GM21717 (cell line): ENCODE data around the gene SEMA5A.

Experiments used
- ATAC-seq: cut with Tn5 transposase; IDR thresholded peaks from one replicate; pipeline ENCODE4 v1.9.1; 2021; ENCODE audit warnings: mild to moderate bottlenecking, moderate library complexity; ENCODE audit not compliant: unreplicated experiment

Gene SEMA5A

DNA sequence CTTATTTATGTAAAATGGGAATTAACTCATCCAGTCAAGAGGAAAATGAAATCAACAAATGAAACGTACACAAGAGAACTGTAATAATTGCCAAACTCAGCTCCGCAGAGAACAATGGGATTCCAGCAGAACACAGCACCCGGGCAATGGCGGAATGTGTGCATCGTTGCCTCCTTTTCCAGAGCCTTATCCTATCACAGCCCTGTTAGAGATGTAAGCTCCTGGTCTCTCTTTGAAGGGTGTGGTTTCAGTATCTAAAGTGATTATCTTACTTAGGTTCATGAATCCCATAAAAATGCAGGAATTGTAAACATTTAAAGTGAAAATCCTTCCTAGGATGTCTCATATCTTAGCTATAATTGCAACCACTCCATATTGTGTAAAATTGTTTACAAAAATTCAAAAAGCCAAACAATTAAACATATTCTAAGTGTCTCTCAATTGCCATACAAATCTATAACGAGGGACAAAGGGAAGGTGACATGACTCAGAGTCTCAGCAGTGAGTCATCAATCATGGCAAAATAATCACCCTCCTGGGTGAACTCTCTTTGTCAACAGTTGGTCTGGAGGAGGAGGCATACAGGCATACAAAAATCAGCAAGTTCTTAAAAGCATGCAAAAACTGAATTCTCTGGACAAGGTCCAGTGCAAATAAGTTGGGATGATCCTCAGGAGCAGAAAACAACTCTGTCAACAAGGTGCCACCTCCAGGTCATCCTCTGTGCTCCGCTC lies 22.6 kb downstream of the SEMA5A start:
- no peak for ATAC-seq

DNA sequence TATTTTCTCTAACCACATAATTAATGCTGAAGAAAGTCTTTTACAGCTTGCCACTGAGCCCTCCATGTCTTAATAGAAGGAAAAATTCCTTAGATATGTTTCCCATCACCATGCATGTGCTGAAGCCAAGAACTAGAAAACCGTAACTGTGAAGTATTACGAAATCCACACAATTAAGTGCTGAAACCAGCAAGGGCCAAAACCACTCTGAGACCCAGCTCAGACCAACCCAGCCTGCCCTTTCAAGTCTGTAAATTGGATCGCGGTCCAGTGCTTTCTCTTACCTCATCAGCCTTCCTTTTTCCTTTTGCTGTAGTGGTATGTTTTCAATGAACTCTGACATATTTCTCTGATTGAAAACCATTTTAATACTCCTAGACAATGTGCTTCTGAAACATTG lies 26.3 kb downstream of the SEMA5A start:
- ATAC-seq = no peak

DNA sequence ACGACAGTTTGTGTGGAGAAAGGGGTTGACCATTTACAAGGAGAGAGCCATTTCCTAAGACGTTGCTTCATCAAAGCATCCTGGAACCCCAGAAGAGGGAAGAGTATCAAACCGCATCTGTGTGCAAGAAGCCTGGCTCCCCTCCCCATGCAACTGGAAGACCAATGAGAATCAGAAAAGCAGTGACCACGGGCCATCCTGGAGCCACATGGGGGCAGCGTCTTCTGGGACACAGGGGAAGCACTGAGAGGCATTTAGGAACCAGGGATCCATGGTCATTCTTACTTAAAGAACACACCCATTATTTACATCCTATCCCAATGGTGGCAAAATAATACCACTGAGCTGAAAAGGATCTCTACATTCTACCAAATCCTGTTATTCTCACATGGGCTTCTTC lies 29.3 kb downstream of the SEMA5A start:
- ATAC-seq = no peak

DNA sequence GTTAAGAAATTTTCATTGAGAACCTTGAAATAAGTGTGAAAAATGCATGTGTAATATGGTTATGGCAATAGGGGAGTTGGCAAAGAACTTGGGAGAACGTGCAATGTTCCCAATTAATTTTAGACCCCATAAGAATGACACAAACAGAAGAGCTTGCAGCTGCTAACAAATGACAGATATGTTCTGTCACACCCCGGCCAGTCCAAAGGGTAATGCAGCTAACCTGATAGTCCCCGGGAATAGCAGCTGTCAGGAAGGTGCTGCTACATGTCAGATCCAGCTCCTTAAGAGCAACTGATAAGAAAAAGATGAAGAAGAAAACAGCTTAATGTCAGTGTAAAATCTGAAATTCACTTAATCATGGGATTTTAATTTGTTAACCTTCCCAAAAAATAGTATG lies 30.4 kb downstream of the SEMA5A start:
- ATAC-seq = no peak

DNA sequence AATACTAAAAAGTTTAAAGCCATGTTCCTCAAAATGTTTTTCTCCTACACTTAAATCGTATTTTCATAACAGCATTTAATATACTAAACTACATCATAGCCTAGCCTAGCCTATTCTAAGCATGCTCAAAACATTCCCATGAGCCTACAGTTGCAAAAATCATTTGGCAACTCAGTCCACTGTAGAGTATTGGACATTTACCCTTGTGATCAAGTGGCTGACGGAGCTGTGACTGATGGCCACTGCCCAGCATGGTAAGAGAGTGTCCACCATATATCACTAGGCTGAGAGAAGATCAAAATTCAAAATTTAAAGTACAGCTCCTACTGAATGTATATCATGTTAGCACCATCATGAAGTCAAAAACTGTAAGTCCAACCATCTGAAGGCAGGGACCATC lies 30.9 kb downstream of the SEMA5A start:
- no peak for ATAC-seq

DNA sequence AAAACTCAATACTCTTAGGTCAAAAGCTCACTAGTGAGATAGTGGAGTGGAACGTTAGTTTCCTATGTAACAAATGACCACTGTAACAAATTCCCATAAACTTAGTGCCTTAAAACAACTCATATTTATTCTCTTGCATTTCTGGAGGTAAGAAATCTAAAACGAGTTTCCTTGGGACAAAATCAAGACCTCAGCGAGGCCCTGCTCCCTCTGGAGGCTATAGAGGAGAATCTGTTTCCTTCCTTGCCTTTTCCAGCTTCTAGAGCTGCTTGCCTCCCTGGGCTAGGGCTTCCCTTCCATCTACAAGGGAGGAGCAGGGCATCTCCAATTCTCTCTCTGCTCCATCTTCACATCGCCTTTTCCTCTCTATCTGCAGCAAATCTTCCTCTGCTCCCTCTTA lies 32.0 kb downstream of the SEMA5A start:
- no peak for ATAC-seq

DNA sequence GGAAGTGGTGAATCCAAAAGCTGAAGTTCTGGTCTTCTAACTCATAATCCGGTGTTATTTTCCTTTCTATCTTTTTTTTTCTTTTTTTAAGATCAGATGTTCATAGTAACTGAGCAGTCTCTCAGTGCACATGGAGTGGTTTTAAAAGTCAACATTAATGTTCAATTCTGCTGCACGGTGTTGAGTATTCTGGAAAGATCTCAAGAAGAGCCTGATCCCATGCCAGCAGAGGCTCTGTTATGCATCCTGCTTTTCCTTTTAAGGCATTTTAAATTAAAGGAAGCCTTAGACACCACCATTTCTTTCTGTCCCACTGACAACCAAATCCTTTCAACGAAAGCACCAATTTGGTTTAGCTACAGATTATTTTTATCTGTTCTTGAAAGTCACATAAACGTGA lies 33.4 kb downstream of the SEMA5A start:
- no peak for ATAC-seq

DNA sequence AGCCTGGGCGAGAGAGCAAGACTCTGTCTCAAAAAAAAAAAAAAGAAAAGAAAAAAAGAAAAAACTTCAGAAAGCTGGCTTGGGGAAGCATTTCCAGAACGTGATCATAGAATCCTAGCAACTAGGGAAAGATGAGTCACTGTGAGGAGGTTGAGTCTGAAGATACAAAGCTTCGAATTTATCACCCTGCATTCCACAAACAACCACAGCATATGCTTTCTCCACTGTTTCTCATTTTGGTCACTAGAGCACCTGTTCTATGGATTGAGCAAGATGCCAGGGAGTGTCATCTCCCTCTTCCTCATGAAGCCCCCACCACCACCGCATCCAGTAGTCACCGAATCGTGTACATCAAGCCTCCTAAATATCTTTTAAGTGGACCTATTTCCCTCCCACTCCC lies 37.9 kb downstream of the SEMA5A start:
- no peak for ATAC-seq

DNA sequence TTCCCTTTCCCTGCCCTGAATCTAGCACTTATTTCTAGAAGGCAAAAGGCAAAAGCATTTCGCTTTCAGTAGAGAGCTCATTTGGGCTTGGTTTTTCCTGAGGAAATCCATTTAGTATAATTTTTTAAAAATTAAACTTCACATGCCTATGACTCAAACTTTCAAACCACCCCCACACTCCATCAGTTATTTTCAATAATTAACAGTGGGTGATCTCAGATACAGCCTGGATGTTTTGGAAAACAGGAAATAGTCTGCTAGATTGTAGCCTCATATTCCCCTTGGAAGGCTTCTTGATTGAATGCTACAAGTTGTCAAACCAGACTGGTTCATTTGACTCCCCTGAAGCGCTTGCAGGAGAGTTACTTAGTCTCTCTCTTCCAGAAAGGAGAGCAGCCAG lies 40.6 kb downstream of the SEMA5A start:
- no peak for ATAC-seq

DNA sequence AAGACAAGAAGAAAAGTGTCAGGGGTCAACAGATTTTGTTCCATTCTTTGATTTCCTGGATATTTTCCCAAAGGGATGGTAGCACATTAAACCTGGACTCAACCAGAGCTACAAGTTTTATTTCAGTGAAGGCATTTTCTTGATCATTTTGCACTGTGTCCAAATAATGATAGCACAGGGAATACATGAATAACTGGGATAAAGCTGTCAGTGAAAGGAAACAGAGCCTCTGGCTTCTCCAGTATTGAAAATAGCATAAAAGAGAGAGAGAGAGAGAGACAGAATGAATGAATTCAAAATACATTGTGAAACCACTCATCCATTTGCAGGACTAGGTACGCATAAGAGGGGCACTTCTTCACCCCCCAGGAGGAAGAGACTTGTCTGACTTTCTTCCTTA lies 43.0 kb downstream of the SEMA5A start:
- no peak for ATAC-seq

DNA sequence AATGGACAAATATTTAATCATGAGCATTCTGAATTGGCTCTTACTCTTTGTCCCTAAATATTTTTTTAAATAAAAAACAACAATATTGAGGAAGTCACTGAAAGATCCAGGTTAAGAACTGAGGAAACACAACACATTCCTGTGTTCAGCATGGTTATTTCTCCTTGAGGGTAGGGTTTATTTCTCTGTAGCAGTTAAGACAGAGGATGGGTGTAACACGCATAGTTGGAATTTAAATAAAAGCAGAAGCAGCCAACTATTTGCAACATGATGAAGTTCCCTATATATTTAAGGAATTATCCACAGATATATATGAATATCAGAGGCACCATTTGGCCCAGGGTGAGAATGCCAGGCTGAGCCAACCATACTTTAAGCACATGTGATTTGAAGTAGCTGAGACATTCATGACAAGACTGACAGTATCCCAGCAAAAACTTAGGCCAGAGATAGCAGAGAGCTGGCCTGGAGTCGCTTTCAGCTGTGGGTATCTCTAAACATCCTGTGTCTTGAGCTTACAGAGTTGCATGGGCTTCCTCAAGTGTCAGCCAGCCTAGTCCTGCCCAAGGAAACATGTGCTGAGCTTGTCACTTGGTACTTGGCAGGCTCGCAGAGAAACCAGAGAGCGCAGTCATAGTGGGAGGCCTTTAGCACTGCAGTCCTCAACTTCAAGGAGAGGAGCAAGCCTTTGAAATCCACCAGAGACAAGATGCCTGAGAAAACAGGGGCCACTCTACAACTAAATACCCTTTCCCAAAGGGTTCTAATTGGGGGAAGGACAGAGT lies 43.6 kb downstream of the SEMA5A start:
- no peak for ATAC-seq

DNA sequence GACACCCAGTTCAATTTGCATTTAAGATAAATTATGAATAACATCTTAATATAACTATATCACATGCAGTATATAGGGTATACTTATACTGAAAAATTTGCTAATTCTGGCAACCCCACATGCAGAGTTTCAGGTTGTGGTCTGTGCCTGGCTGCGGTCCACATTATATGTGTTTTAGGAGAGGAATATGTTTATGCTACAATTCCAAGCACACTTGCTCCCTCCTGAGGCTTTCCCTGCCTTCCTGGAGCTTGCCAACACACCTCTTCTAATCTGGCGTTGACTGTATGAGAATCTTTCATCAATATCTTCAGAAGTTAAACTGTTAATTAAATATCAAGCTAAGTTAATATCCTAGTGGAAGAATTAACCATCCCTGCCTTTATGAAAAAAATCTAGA lies 45.2 kb downstream of the SEMA5A start:
- ATAC-seq = no peak

DNA sequence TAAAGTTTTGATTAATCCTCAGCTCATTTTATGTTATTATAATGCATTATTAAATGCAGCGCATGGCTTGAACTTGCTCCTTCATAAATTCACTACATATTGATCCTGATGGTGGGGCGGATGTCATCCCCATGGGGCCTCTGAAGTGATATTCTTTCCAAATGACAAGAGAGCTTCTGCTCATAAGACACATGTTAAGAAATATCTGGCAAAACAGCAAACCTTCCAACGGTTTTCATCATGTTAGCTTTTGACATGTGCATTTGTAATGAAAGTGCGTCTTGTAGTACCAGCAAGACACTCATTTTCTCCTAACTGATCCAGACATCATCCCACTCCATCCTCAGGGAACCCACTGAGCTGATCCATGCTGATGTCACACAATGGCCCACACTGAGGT lies 45.7 kb downstream of the SEMA5A start:
- no peak for ATAC-seq

DNA sequence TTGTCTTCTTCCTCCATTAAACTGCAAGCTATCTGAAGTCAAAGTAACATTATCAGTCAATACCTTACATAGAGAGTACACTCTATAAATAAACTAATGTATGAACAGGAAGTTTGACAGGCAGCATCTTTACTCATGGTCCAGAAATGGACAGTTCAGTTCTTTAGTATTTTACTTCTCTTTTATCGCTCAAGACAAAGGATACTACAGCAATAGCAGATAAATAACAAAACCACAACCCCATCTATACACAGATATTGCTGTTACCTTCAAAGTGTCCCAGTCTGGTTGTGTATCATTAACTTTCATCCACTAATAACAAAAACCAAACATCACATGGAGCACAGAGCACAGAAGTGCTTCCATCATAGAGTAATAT lies 46.4 kb downstream of the SEMA5A start:
- no peak for ATAC-seq

DNA sequence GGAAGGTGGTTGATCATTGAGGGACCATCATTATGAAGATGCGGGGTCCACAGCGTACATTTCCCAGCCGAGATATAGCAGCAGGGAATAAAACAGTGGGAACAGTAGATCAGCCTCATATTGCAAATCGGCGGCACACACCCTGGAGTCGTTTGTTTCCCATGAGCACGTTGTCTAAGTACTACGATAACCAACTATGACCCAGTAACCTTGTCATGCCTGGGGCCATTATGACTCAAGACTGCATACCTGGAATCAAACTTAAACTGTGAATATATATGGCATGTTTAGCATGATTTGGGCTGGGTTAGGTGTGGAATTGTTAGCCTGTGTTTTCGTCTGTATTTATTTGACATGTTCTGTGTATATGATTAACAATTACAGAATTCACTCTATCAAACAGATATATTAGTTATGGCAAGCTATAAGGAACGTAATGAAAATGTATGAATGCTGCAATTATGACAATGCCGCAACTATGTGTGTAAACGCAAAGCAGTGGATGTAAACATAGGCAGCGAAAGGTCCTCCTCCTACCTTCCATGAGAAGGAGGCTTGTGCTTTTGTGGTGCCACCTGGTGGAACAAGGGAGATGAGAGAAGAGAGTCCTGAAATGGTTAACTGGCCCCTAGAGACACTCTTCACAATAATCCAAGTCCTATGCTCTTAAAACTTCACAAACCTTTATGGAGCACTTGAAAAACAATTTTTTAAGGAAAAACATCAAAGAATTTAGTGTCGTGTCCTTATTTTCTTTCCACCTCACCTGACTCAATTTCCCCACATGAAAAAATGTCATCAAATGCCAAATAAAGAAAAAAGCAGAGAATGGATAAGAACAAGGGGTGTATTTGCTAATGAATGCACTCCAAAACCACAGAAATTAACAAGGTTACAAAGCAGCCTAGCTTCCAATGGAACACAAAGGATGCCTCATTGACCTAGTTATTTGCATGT lies 47.1 kb downstream of the SEMA5A start:
- ATAC-seq = no peak

DNA sequence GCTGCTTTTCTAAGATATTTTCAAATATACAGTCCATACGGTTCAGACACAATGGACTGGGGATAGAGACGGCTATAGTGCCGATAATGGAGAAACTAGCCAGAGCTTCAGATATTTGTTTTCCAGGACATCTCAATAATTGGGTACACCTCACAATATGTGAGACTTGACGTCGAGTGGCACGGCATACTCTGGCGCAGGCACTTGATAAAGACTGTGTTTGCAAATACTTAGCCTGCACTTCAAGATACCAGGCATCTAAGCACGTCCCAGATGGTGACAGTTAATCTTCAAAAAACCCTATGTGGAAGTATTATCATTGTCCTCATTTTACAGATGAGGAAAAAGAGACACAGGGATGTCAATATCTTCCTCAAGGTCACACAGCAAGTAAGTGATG lies 48.5 kb downstream of the SEMA5A start:
- ATAC-seq = no peak

DNA sequence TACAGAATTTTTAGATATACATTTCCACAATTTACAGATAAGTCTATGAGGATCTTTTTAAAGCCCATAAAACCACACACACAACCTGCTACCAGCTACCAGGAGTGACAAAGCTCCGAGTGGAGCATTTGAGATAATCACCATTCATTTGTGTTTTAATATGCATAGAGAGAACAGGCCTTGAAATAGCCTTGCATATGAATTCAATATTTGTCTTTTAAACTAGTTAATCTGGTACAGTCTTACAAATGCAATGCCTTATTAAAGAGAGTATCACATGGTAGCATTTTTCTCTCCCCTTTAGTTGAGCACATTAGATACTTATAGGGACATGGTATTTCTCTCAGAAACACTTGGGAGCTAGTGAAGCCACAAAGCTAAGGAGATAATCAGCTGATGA lies 49.1 kb downstream of the SEMA5A start:
- ATAC-seq = no peak

DNA sequence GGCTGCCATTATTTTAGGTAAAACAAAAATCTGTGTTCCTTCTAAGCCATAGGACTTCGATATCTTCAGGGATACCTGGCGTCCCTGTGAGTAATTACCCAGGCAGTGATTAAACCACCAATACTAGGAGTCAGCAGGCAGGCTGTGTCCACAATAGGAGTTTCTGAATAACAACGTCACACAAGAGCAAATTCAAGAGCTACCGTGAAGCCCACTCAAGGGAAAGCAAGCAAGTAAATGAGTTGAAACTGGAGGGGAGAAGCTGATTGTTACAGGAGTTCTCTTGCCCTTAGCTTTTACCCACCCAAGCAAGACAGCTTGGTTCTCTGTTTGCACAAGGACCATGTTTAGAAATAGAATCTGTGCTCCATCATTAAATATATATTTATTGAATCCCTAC lies 50.8 kb downstream of the SEMA5A start:
- ATAC-seq = no peak

DNA sequence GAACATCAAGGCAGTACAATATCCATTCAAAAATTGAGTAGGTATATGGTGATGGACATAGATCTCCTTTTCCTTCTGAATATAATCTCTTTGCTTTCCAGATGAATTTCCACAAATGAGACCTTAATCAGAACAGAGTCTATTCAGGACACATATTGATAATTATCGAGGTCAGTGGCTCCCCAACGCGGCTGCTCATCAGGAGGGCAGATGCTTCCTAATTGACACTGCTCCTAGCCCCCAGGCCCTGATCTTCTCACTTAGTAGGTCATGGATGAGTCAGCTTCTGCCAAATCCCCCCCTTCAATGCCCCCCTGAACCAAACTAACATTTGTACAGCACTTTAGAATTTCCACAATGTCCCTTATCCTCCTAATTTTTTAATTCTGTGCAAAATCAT lies 51.6 kb downstream of the SEMA5A start:
- no peak for ATAC-seq

DNA sequence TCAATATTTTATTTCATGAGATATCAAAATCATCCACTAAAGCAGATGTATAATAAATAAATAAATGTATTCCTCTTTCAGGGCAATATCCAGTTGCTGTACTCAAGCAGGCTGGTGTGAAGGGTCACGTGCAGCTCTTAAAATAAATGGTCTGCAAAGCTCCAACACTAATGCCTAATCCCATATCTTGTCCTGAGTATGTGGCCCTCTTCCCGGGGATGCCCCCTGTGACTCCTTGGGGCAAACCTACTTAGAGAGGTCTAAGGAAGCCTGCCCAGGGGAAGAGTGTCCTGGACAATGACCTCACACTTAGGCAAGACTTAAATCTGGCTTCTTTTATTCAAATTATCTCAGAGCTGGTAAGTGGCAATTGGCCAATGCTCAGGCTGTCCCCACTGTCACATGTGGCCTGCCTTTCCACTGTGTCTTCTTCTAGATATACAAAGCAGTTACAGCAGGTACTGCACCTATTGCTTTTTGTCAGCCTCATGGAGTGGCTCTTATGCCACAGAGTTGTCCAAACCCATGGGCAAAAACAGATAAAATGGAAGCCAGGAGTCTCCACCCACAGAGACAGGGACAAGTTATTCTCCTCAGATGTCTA lies 55.3 kb downstream of the SEMA5A start:
- ATAC-seq = no peak

DNA sequence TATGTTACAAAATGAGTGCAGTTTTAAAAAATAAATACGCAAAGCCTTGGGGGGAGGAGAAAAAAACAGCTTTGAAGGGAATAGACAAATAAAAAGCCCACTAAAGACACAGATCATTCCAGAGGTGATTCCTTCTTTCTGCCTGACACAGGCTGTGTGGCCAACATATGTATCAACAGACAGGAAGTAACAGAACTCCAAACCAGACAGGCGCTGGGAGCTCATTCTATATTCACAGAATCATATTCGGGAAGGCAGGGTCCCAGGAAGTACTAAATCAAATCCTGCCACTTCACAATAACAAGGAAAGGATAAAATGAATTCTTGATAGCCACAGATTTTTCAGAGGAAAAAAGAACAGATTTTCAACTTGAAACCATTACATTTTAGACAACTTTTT lies 62.1 kb downstream of the SEMA5A start:
- ATAC-seq = no peak
